ENCODE data around the gene TLN1. TPM values are rescaled to one million over a fixed set of nuclear protein-coding genes. Genes with fewer than 3 reads are reported as not detected.

Gene TLN1
- total and polyA plus RNA-seq, 10 donors: 79.9 to 881 (median 469) TPM

- DNase-seq: peak; percentile 74
- Histone ChIP-seq H3K27me3 (replicated peaks in 1 of 7) (no peaks in the 10 kb centered on the region), H3K4me1 (peaks cover 4 to 57% (median 17%) of the 10 kb centered on the region in 6 donors), H3K4me3 (no peak overlapping the region), H3K27ac (peak overlapping the region in 5 of 8 donors; percentile 28 to 75 (median 64)), H3K9me3 (no peaks in the 10 kb centered on the region), H3K36me3 (peaks cover 10 to 73% (median 68%) of the 10 kb centered on the region in 6 donors)
- TF ChIP-seq CTCF (IDR thresholded peaks at IDR 0.05 in 8 of 11, conservative IDR thresholded peaks at IDR 0.05 in 3 of 11) (no peak), POLR2AphosphoS5 (IDR thresholded peaks at IDR 0.05) (no peak), POLR2A (IDR thresholded peaks at IDR 0.05) (no peak)
- 82 to 92% (median 88%) methylated on average over 13 to 14 of the region's 14 CpGs for WGBS, 5 donors
- intact Hi-C loops (cut with DNase I; ENCODE audit: low total_unique reads): no loop called here
Measured at GRCh38 chr9:35697486-35697885, 34.5 kb downstream of the TLN1 start.

- peaks cover 5 to 65% (median 60%) of the 10 kb centered on the region in 6 donors for H3K36me3 ChIP-seq
- no peaks in the 10 kb centered on the region for H3K9me3 ChIP-seq
- peaks cover 4 to 60% (median 19%) of the 10 kb centered on the region in 6 donors for H3K4me1 ChIP-seq
- WGBS, 5 donors: 44 to 51% (median 45%) methylated on average over 9 of the region's 9 CpGs
- peak overlapping the region in 6 of 8 donors; percentile 2 to 75 (median 54) for H3K27ac ChIP-seq
- intact Hi-C loops (cut with DNase I; ENCODE audit: low total_unique reads): no loop called here
- TF ChIP-seq POLR2AphosphoS5 (IDR thresholded peaks at IDR 0.05): peak in 2 of 3 donors; percentile 50 to 78
- peak; percentile 63 to 95 (median 90) for TF ChIP-seq CTCF (IDR thresholded peaks at IDR 0.05 in 8 of 11, conservative IDR thresholded peaks at IDR 0.05 in 3 of 11)
- TF ChIP-seq POLR2A (IDR thresholded peaks at IDR 0.05): no peak
- H3K4me3 ChIP-seq: no peak overlapping the region
- DNase-seq: peak; percentile 84
- H3K27me3 ChIP-seq (replicated peaks in 1 of 7): no peaks in the 10 kb centered on the region
Measured at GRCh38 chr9:35696520-35697215, 35.3 kb downstream of the TLN1 start.

GRCh38 chr9:35695943-35696401 lies 36.0 kb downstream of the TLN1 start:
- intact Hi-C loops (cut with DNase I; ENCODE audit: low total_unique reads): no loop called here
- peak overlapping the region in 4 of 8 donors; percentile 44 to 75 (median 66) for H3K27ac ChIP-seq
- peaks cover 4 to 67% (median 26%) of the 10 kb centered on the region in 6 donors for H3K4me1 ChIP-seq
- H3K9me3 ChIP-seq: no peaks in the 10 kb centered on the region
- H3K4me3 ChIP-seq: no peak overlapping the region
- no peaks in the 10 kb centered on the region for H3K27me3 ChIP-seq (replicated peaks in 1 of 7)
- peak; percentile 15 for DNase-seq
- WGBS, 5 donors: 94 to 96% (median 95%) methylated on average over 2 to 3 of the region's 3 CpGs
- peaks cover 3 to 58% (median 53%) of the 10 kb centered on the region in 6 donors for H3K36me3 ChIP-seq
- no peak for TF ChIP-seq POLR2A (IDR thresholded peaks at IDR 0.05)
- no peak for TF ChIP-seq POLR2AphosphoS5 (IDR thresholded peaks at IDR 0.05)
- TF ChIP-seq CTCF (IDR thresholded peaks at IDR 0.05 in 8 of 11, conservative IDR thresholded peaks at IDR 0.05 in 3 of 11): no peak

GRCh38 chr9:35691757-35692301 lies 40.2 kb downstream of the TLN1 start:
- intact Hi-C loops (cut with DNase I; ENCODE audit: low total_unique reads): no loop called here
- H3K27ac ChIP-seq: peak overlapping the region in 7 of 8 donors; percentile 84 to 90 (median 86)
- 83 to 89% (median 87%) methylated on average over 13 of the region's 13 CpGs for WGBS, 5 donors
- TF ChIP-seq CTCF (IDR thresholded peaks at IDR 0.05 in 8 of 11, conservative IDR thresholded peaks at IDR 0.05 in 3 of 11) (no peak), POLR2A (IDR thresholded peaks at IDR 0.05) (no peak), POLR2AphosphoS5 (IDR thresholded peaks at IDR 0.05) (no peak)
- H3K4me3 ChIP-seq: peak overlapping the region in 1 of 8 donors; percentile 71
- peaks cover 0 to 7% (median 0%) of the 10 kb centered on the region in 7 donors for H3K27me3 ChIP-seq (replicated peaks in 1 of 7)
- peaks cover 0 to 16% (median 12%) of the 10 kb centered on the region in 6 donors for H3K36me3 ChIP-seq
- H3K9me3 ChIP-seq: no peaks in the 10 kb centered on the region
- peaks cover 2 to 65% (median 29%) of the 10 kb centered on the region in 6 donors for H3K4me1 ChIP-seq
- DNase-seq: no peak

All from spleen (tissue), 11 donors.